Measurements from ENCODE around the gene PRR19.

DNA sequence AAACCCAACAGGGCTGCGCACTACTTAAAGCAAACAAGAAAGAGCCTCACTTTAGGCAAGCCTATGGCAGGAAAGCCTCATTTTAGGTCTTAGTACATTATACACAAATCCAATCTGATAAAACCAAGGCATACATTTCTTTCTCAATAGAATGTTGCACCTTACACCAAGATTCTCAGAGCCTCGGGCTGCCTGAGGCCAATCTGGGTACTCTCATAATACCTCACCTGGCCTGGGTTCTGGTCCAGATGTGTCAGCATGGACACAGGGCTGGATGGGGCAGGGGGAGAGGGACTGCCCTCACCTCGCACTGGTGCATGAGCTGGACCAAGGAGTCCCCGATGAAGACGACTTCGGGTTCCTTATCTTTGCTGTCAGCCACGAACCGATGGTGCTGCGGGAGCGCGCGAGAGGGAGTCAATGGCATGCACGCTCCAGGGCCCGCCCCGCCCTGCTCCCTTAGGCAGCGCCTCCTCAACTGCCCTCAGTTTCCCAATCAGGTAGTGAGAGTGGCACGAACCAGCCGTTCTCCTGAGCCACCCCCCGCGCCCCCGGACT is at the start of gene PRR19:
- 0 out of 2 replicates have a peak, but pooled peaks have one; percentile 15 for TF ChIP-seq SIN3A (IDR thresholded peaks at IDR 0.05; ENCODE audit: borderline replicate concordance, insufficient read depth, low read length)
- TF ChIP-seq POLR2AphosphoS5 (IDR thresholded peaks at IDR 0.05; ENCODE audit: low read depth, low read length) = no peak
